Right atrium auricular region (tissue), 2 donors: ENCODE measurements around the gene CACNA1A. TPM values are rescaled to one million over a fixed set of nuclear protein-coding genes. Genes with fewer than 3 reads are reported as not detected.

Source experiments
- DNase-seq: peaks from one replicate; pipeline ENCODE4 v3.0.0-alpha.2; 2019; ENCODE audit warnings: low spot score
- H3K27ac ChIP-seq, 2 donors: fragments of 200-600 bp; sonication (generic); 1 replicate in 1 of 2; 2 replicates in 1 of 2; pipeline ENCODE4 v1.5.1; 2016 to 2019
- H3K27me3 ChIP-seq, 2 donors: fragments of 200-600 bp; sonication (generic); one replicate each; pipeline versions ENCODE4 v1.5.1 to v1.6.0; 2017 to 2019
- H3K36me3 ChIP-seq: fragments of 200-600 bp; sonication (generic); one replicate; pipeline ENCODE4 v1.5.1; 2016
- H3K4me1 ChIP-seq, 2 donors: fragments of 200-600 bp; sonication (generic); one replicate each; pipeline versions ENCODE4 v1.5.1 to v1.6.0; 2017 to 2019
- H3K4me3 ChIP-seq, 2 donors: fragments of 200-600 bp; sonication (generic); 1 replicate in 1 of 2; 2 replicates in 1 of 2; pipeline ENCODE4 v1.5.1; 2017 to 2019; ENCODE audit warnings: mild to moderate bottlenecking in 1 of 2, moderate library complexity in 1 of 2
- H3K9me3 ChIP-seq, 2 donors: fragments of 200-600 bp; sonication (generic); one replicate each; pipeline ENCODE4 v1.5.1; 2019
- total RNA-seq, 2 donors: library from RNA; depleted of rRNA; stranded (reverse); fragments of >200 nt; gene quantifications; one replicate each; pipeline ENCODE4 v1.1.0, GENCODE V29; 2016
- TF ChIP-seq, protein P1 (sequence below), 2 donors: fragments of 200-600 bp; sonication (generic); IDR thresholded peaks; one replicate each; pipeline ENCODE4 v1.5.1; 2019; ENCODE audit warnings: antibody characterized with exemption in 2 of 2

CACNA1A gene
- total RNA-seq, 2 donors from 2014 or later: 0.28 to 0.48 TPM

DNA sequence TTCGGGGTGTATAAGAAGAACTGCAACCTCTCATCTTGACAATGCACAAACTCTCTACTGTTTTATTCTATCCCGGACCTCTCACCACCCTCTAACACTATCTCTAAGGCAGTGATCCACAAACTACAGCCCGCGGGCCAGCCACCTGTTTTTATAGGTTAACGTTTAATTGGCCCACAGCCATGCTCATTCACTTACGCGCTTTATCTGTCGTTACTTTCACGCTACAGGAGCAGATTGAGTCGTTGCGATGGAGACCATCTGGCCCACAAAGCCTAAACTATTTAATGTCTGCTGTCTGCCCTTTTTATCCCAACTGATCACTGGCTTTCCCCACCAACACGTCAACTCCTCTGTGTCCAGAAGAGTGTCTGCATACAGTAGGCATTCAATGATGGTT lies 158.9 kb downstream of the CACNA1A start:
- TF ChIP-seq, protein P1, sequence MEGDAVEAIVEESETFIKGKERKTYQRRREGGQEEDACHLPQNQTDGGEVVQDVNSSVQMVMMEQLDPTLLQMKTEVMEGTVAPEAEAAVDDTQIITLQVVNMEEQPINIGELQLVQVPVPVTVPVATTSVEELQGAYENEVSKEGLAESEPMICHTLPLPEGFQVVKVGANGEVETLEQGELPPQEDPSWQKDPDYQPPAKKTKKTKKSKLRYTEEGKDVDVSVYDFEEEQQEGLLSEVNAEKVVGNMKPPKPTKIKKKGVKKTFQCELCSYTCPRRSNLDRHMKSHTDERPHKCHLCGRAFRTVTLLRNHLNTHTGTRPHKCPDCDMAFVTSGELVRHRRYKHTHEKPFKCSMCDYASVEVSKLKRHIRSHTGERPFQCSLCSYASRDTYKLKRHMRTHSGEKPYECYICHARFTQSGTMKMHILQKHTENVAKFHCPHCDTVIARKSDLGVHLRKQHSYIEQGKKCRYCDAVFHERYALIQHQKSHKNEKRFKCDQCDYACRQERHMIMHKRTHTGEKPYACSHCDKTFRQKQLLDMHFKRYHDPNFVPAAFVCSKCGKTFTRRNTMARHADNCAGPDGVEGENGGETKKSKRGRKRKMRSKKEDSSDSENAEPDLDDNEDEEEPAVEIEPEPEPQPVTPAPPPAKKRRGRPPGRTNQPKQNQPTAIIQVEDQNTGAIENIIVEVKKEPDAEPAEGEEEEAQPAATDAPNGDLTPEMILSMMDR (IDR thresholded peaks at IDR 0.05): no peak
- Histone ChIP-seq H3K27me3 (no peaks in the 10 kb centered on the region), H3K27ac (no peak overlapping the region), H3K9me3 (peaks cover 0 to 21% of the 10 kb centered on the region in 2 donors), H3K4me3 (no peak overlapping the region), H3K36me3 (no peaks in the 10 kb centered on the region), H3K4me1 (no peaks in the 10 kb centered on the region)
- DNase-seq: no peak

DNA sequence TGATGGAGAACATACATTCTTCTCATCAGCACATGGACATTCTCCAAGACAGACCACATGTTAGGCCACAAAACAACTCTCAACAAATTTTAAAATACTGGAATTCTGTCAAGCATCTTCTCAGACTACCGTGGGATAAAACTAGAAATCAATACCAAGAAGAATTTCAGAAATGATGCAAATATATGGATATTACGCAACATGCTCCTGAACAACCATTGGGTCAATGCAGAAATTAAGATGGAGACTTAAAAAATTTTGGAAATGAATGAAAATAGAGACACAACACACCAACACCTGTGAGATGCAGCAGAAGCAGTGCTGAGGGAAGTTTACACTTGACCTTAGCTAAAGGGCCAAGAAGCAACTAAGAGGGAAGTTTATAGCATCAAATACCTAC lies 162.8 kb downstream of the CACNA1A start:
- peaks cover 0 to 20% of the 10 kb centered on the region in 2 donors for H3K9me3 ChIP-seq
- TF ChIP-seq, protein P1 (IDR thresholded peaks at IDR 0.05): no peak
- H3K27ac ChIP-seq: no peak overlapping the region
- H3K4me3 ChIP-seq: no peak overlapping the region
- H3K4me1 ChIP-seq: no peaks in the 10 kb centered on the region
- no peaks in the 10 kb centered on the region for H3K36me3 ChIP-seq
- no peak for DNase-seq
- H3K27me3 ChIP-seq: no peaks in the 10 kb centered on the region

- Histone ChIP-seq H3K27me3 (no peaks in the 10 kb centered on the region), H3K4me1 (no peaks in the 10 kb centered on the region), H3K36me3 (no peaks in the 10 kb centered on the region), H3K4me3 (no peak overlapping the region), H3K9me3 (peaks cover 0 to 25% of the 10 kb centered on the region in 2 donors), H3K27ac (no peak overlapping the region)
- no peak for DNase-seq
- TF ChIP-seq, protein P1 (IDR thresholded peaks at IDR 0.05): no peak
Measured at GRCh38 chr19:13342672-13343071, 163.6 kb downstream of the CACNA1A start.

DNA sequence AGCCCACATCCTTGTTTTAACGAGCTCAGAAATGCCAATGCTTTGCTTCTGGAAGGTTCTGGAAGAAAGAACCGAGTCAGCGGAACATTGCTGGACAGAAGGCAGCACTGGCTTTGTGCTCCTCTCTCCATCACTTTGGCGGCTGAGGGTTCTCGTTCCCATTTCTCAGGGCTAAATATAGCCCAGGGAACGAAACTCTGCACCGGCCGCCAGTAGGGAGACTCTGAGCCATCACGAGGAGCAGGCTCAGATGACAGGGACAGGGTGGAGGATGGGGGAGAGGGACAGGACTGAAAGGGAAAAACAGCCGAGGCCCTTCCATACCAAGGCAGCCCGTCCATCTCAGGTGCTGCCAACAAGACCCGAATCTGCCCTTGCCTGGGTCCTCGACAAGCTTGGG lies 166.4 kb downstream of the CACNA1A start:
- Histone ChIP-seq H3K27ac (no peak overlapping the region), H3K36me3 (no peaks in the 10 kb centered on the region), H3K4me3 (no peak overlapping the region), H3K9me3 (peaks cover 0 to 44% of the 10 kb centered on the region in 2 donors), H3K4me1 (no peaks in the 10 kb centered on the region), H3K27me3 (no peaks in the 10 kb centered on the region)
- TF ChIP-seq, protein P1 (IDR thresholded peaks at IDR 0.05): no peak
- no peak for DNase-seq

GRCh38 chr19:13337181-13337580 lies 169.1 kb downstream of the CACNA1A start:
- no peaks in the 10 kb centered on the region for H3K27me3 ChIP-seq
- DNase-seq: no peak
- no peaks in the 10 kb centered on the region for H3K36me3 ChIP-seq
- H3K9me3 ChIP-seq: peaks cover 0 to 33% of the 10 kb centered on the region in 2 donors
- H3K4me1 ChIP-seq: no peaks in the 10 kb centered on the region
- H3K4me3 ChIP-seq: no peak overlapping the region
- TF ChIP-seq, protein P1 (IDR thresholded peaks at IDR 0.05): no peak
- H3K27ac ChIP-seq: no peak overlapping the region

- TF ChIP-seq, protein P1 (IDR thresholded peaks at IDR 0.05): no peak
- Histone ChIP-seq H3K27ac (no peak overlapping the region), H3K4me1 (no peaks in the 10 kb centered on the region), H3K27me3 (no peaks in the 10 kb centered on the region), H3K9me3 (peaks cover 0 to 43% of the 10 kb centered on the region in 2 donors), H3K4me3 (no peak overlapping the region), H3K36me3 (no peaks in the 10 kb centered on the region)
- DNase-seq: no peak
Measured at GRCh38 chr19:13334801-13335481, 171.3 kb downstream of the CACNA1A start.
